GM12878 (cell line): ENCODE results near the gene C17orf107. TPM values are rescaled to one million over a fixed set of nuclear protein-coding genes. Genes with fewer than 3 reads are reported as not detected.

ENCODE experiments used
- BCL11A ChIP-seq: IDR thresholded peaks from 2 replicates; pipeline ENCODE4 v1.6.1; 2011; ENCODE audit warnings: low read depth, low read length
- CBFB ChIP-seq: IDR thresholded peaks from 2 replicates; pipeline ENCODE4 v1.6.1; 2016; ENCODE audit warnings: antibody characterized with exemption, low read depth
- EED ChIP-seq: sonication (generic); IDR thresholded peaks from 2 replicates; pipeline ENCODE4 v1.6.1; 2016; ENCODE audit warnings: antibody characterized with exemption, low read depth
- FOS ChIP-seq: IDR thresholded peaks from 3 replicates; pipeline ENCODE4 v1.6.1; 2011; ENCODE audit warnings: borderline replicate concordance; ENCODE audit not compliant: insufficient read length; ENCODE audit errors: extremely low read depth
- LARP7 ChIP-seq: fragments of 450-650 bp; IDR thresholded peaks from 2 replicates; pipeline ENCODE4 v1.6.1; 2017; ENCODE audit warnings: mild to moderate bottlenecking
- MEF2A ChIP-seq: IDR thresholded peaks from 2 replicates; pipeline ENCODE4 v1.6.1; 2011; ENCODE audit warnings: low read depth, mild to moderate bottlenecking, low read length, moderate library complexity; ENCODE audit not compliant: insufficient read depth
- MTA2 ChIP-seq: fragments of 450-650 bp; IDR thresholded peaks from 2 replicates; pipeline ENCODE4 v1.6.1; 2016; ENCODE audit warnings: low read depth, mild to moderate bottlenecking, moderate library complexity
- NR2C2 ChIP-seq: IDR thresholded peaks from 2 replicates; pipeline ENCODE4 v1.6.1; 2011; ENCODE audit warnings: borderline replicate concordance, low read depth; ENCODE audit not compliant: control insufficient read depth, insufficient read length
- NR2F1 ChIP-seq: fragments of 450-650 bp; conservative IDR thresholded peaks from 2 replicates; pipeline ENCODE4 v1.6.1; 2017; ENCODE audit warnings: mild to moderate bottlenecking
- PAX5 ChIP-seq: IDR thresholded peaks from 2 replicates; pipeline ENCODE4 v1.6.1; 2011; ENCODE audit warnings: low read depth, low read length, borderline replicate concordance
- POLR2A ChIP-seq: IDR thresholded peaks from 2 replicates; pipeline ENCODE4 v1.6.1; 2011; ENCODE audit warnings: low read depth, mild to moderate bottlenecking, low read length
- POLR2AphosphoS5 ChIP-seq: IDR thresholded peaks from 2 replicates; pipeline ENCODE4 v1.6.1; 2011; ENCODE audit warnings: mild to moderate bottlenecking, low read length, inconsistent platforms
- RELA ChIP-seq: fragments of 450-650 bp; IDR thresholded peaks from 2 replicates; pipeline ENCODE4 v1.8.0; 2014; ENCODE audit warnings: borderline replicate concordance; ENCODE audit not compliant: partially characterized antibody
- REST ChIP-seq: IDR thresholded peaks from 2 replicates; pipeline ENCODE4 v1.6.1; 2012; ENCODE audit warnings: mild to moderate bottlenecking, low read depth, low read length
- SPI1 ChIP-seq: IDR thresholded peaks from 2 replicates; pipeline ENCODE4 v1.6.1; 2011; ENCODE audit warnings: low read depth, mild to moderate bottlenecking, low read length, moderate library complexity, borderline replicate concordance; ENCODE audit not compliant: insufficient read depth
- ZBED1 ChIP-seq: IDR thresholded peaks from 2 replicates; pipeline ENCODE4 v1.6.1; 2016; ENCODE audit warnings: borderline replicate concordance
- polyA plus RNA-seq, 11 experiments: library from polyadenylated mRNA; depleted of rRNA in 4 of 11; unstranded in 6 of 11; stranded (reverse) in 5 of 11; fragments of >200 nt; fragmentation: Nextera tagmentation in 4 of 11; fragmentation: Illumina TruSeq in 1 of 11; extraction: Ambion mirVana in 4 of 11; extraction: Trizol in 1 of 11; gene quantifications; 1 replicate in 1 of 11; 2 replicates in 10 of 11; pipeline versions ENCODE4 v1.2.1 to v1.2.3, GENCODE V29; 2011 to 2016; ENCODE audit warnings: inconsistent platforms in 2 of 11, missing spikeins in 2 of 11, low read depth in 1 of 11
- total RNA-seq, 4 experiments: library from RNA; depleted of rRNA in 3 of 4; stranded (reverse); fragments of >200 nt in 3 of 4; fragmentation: Illumina TruSeq in 1 of 4; extraction: Trizol in 1 of 4; gene quantifications; 2 replicates each; pipeline versions ENCODE4 v1.2.1 to v1.2.3, GENCODE V29; 2013 to 2021
- TF ChIP-seq, protein P1 (sequence below): IDR thresholded peaks from 2 replicates; pipeline ENCODE4 v1.6.1; 2011; ENCODE audit warnings: borderline replicate concordance, low read depth, mild to moderate bottlenecking, moderate library complexity, low read length; ENCODE audit not compliant: insufficient read depth, poor library complexity, severe bottlenecking
- TF ChIP-seq, protein P2 (sequence below): fragments of 450-650 bp; IDR thresholded peaks from 2 replicates; pipeline ENCODE4 v1.6.1; 2016; ENCODE audit warnings: mild to moderate bottlenecking, moderate library complexity, borderline replicate concordance
- TF ChIP-seq, protein P3 (sequence below): fragments of 450-650 bp; IDR thresholded peaks from 2 replicates; pipeline ENCODE4 v1.6.1; 2016; ENCODE audit warnings: mild to moderate bottlenecking

Gene C17orf107
- total and polyA plus RNA-seq, 10 of the 15 experiments (the other 5 are each of a cell fraction or from before 2014, with no cell fraction given): 0.05 to 0.46 (median 0.11) TPM; not detected in 3

- TF ChIP-seq REST: no peak
- TF ChIP-seq EED: peak; percentile 73; the same call in 1 of the 2 replicates
- no peak for TF ChIP-seq FOS
- 0 out of 2 replicates have a peak, but pooled peaks have one; percentile 20 for TF ChIP-seq ZBED1
- TF ChIP-seq, protein P1, sequence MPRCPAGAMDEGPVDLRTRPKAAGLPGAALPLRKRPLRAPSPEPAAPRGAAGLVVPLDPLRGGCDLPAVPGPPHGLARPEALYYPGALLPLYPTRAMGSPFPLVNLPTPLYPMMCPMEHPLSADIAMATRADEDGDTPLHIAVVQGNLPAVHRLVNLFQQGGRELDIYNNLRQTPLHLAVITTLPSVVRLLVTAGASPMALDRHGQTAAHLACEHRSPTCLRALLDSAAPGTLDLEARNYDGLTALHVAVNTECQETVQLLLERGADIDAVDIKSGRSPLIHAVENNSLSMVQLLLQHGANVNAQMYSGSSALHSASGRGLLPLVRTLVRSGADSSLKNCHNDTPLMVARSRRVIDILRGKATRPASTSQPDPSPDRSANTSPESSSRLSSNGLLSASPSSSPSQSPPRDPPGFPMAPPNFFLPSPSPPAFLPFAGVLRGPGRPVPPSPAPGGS: peak; percentile 56
- peak; percentile 57 for TF ChIP-seq RELA
- TF ChIP-seq MTA2: 0 out of 2 replicates have a peak, but pooled peaks have one; percentile 16
- TF ChIP-seq CBFB: 0 out of 2 replicates have a peak, but pooled peaks have one; percentile 17
- TF ChIP-seq PAX5: 0 out of 2 replicates have a peak, but pooled peaks have one; percentile 12
- peak; percentile 70 for TF ChIP-seq POLR2A
- TF ChIP-seq BCL11A: no peak
- TF ChIP-seq, protein P2, sequence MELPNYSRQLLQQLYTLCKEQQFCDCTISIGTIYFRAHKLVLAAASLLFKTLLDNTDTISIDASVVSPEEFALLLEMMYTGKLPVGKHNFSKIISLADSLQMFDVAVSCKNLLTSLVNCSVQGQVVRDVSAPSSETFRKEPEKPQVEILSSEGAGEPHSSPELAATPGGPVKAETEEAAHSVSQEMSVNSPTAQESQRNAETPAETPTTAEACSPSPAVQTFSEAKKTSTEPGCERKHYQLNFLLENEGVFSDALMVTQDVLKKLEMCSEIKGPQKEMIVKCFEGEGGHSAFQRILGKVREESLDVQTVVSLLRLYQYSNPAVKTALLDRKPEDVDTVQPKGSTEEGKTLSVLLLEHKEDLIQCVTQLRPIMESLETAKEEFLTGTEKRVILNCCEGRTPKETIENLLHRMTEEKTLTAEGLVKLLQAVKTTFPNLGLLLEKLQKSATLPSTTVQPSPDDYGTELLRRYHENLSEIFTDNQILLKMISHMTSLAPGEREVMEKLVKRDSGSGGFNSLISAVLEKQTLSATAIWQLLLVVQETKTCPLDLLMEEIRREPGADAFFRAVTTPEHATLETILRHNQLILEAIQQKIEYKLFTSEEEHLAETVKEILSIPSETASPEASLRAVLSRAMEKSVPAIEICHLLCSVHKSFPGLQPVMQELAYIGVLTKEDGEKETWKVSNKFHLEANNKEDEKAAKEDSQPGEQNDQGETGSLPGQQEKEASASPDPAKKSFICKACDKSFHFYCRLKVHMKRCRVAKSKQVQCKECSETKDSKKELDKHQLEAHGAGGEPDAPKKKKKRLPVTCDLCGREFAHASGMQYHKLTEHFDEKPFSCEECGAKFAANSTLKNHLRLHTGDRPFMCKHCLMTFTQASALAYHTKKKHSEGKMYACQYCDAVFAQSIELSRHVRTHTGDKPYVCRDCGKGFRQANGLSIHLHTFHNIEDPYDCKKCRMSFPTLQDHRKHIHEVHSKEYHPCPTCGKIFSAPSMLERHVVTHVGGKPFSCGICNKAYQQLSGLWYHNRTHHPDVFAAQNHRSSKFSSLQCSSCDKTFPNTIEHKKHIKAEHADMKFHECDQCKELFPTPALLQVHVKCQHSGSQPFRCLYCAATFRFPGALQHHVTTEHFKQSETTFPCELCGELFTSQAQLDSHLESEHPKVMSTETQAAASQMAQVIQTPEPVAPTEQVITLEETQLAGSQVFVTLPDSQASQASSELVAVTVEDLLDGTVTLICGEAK: no peak
- TF ChIP-seq, protein P3, sequence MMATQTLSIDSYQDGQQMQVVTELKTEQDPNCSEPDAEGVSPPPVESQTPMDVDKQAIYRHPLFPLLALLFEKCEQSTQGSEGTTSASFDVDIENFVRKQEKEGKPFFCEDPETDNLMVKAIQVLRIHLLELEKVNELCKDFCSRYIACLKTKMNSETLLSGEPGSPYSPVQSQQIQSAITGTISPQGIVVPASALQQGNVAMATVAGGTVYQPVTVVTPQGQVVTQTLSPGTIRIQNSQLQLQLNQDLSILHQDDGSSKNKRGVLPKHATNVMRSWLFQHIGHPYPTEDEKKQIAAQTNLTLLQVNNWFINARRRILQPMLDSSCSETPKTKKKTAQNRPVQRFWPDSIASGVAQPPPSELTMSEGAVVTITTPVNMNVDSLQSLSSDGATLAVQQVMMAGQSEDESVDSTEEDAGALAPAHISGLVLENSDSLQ: no peak
- TF ChIP-seq SPI1: peak; percentile 91
- no peak for TF ChIP-seq MEF2A
- TF ChIP-seq LARP7: 0 out of 2 replicates have a peak, but pooled peaks have one; percentile 28
- peak; percentile 77 for TF ChIP-seq POLR2AphosphoS5
- no peak for TF ChIP-seq NR2C2
- TF ChIP-seq NR2F1: no peak
Observed at GRCh38 chr17:4946312-4946976, 47.1 kb downstream of the C17orf107 start (continued).
